H9 (cell line): ENCODE data around the gene CELF4. TPM values are rescaled to one million over a fixed set of nuclear protein-coding genes. Genes with fewer than 3 reads are reported as not detected.

ENCODE experiments used
- DNase-seq: peaks from one replicate; pipeline ENCODE4 v3.0.0-alpha.2; 2017
- H2AFZ ChIP-seq: one replicate; pipeline ENCODE4 v1.6.1; 2013; ENCODE audit warnings: mild to moderate bottlenecking, low read length, control low read depth, moderate library complexity
- H2AK5ac ChIP-seq: 2 replicates; pipeline ENCODE4 v1.6.1; 2013; ENCODE audit warnings: low read length, control low read depth, mixed read lengths; ENCODE audit not compliant: insufficient read length
- H2BK120ac ChIP-seq: one replicate; pipeline ENCODE4 v1.6.1; 2013; ENCODE audit warnings: low read depth, mild to moderate bottlenecking, low read length, control low read depth, inconsistent platforms; ENCODE audit not compliant: poor library complexity, severe bottlenecking
- H2BK12ac ChIP-seq: 2 replicates; pipeline ENCODE4 v1.6.1; 2013; ENCODE audit warnings: low read length, control low read depth, mixed read lengths, low read depth; ENCODE audit not compliant: insufficient read length
- H2BK15ac ChIP-seq: 2 replicates; pipeline ENCODE4 v1.6.1; 2013; ENCODE audit warnings: low read depth, low read length, control low read depth
- H2BK20ac ChIP-seq: one replicate; pipeline ENCODE4 v1.6.1; 2013; ENCODE audit warnings: low read depth, mild to moderate bottlenecking, low read length, control low read depth, inconsistent platforms; ENCODE audit not compliant: poor library complexity, severe bottlenecking
- H2BK5ac ChIP-seq: 2 replicates; pipeline ENCODE4 v1.6.1; 2013; ENCODE audit warnings: low read length, control low read depth, mixed read lengths; ENCODE audit not compliant: insufficient read length
- H3K14ac ChIP-seq: 2 replicates; pipeline ENCODE4 v1.6.1; 2013; ENCODE audit warnings: low read length, control low read depth; ENCODE audit not compliant: insufficient read depth
- H3K18ac ChIP-seq: 2 replicates; pipeline ENCODE4 v1.6.1; 2013; ENCODE audit warnings: low read depth, mild to moderate bottlenecking, mixed read lengths, low read length, control low read depth; ENCODE audit not compliant: insufficient read length
- H3K23ac ChIP-seq: 2 replicates; pipeline ENCODE4 v1.6.1; 2013; ENCODE audit warnings: low read length, control low read depth, mixed read lengths, low read depth; ENCODE audit not compliant: insufficient read length
- H3K23me2 ChIP-seq: 2 replicates; pipeline ENCODE4 v1.6.1; 2013; ENCODE audit warnings: low read depth, mild to moderate bottlenecking, mixed read lengths, low read length, control low read depth; ENCODE audit not compliant: insufficient read length, poor library complexity, severe bottlenecking
- H3K27ac ChIP-seq: 2 replicates; pipeline ENCODE4 v1.5.1; 2013; ENCODE audit warnings: low read length, control low read depth, mixed read lengths, low read depth; ENCODE audit not compliant: insufficient read length
- H3K27me3 ChIP-seq: 2 replicates; pipeline ENCODE4 v1.6.1; 2013; ENCODE audit warnings: low read length, control low read depth, inconsistent platforms; ENCODE audit not compliant: insufficient read depth
- H3K4ac ChIP-seq: 2 replicates; pipeline ENCODE4 v1.6.1; 2013; ENCODE audit warnings: low read depth, mild to moderate bottlenecking, control low read depth, inconsistent platforms, low read length, moderate library complexity
- H3K4me1 ChIP-seq: 2 replicates; pipeline ENCODE4 v1.6.1; 2013; ENCODE audit warnings: low read length, control low read depth, inconsistent platforms; ENCODE audit not compliant: insufficient read depth
- H3K4me2 ChIP-seq: 2 replicates; pipeline ENCODE4 v1.6.1; 2013; ENCODE audit warnings: low read length, control low read depth, mixed read lengths; ENCODE audit not compliant: insufficient read length, insufficient read depth
- H3K56ac ChIP-seq: 2 replicates; pipeline ENCODE4 v1.6.1; 2013; ENCODE audit warnings: low read depth, mild to moderate bottlenecking, mixed read lengths, low read length, control low read depth; ENCODE audit not compliant: insufficient read length
- H3K79me1 ChIP-seq: 2 replicates; pipeline ENCODE4 v1.6.1; 2013; ENCODE audit warnings: low read depth, mild to moderate bottlenecking, moderate library complexity, low read length, control low read depth, inconsistent platforms; ENCODE audit not compliant: insufficient read depth, poor library complexity, severe bottlenecking
- H3K79me2 ChIP-seq: 2 replicates; pipeline ENCODE4 v1.6.1; 2013; ENCODE audit warnings: low read length, control low read depth, inconsistent platforms; ENCODE audit not compliant: insufficient read depth
- H3K9ac ChIP-seq: 2 replicates; pipeline ENCODE4 v1.6.1; 2013; ENCODE audit warnings: low read length, control low read depth, mixed read lengths; ENCODE audit not compliant: insufficient read length; ENCODE audit errors: extremely low read depth
- H3K9me3 ChIP-seq: one replicate; pipeline ENCODE4 v1.6.1; 2013; ENCODE audit warnings: low read depth, low read length, inconsistent platforms; ENCODE audit not compliant: control insufficient read depth
- H3T11ph ChIP-seq: one replicate; pipeline ENCODE4 v1.6.1; 2013; ENCODE audit warnings: mild to moderate bottlenecking, low read length, control low read depth, inconsistent platforms
- H4K20me1 ChIP-seq: one replicate; pipeline ENCODE4 v1.6.1; 2013; ENCODE audit not compliant: control insufficient read depth, insufficient read length, insufficient read depth
- H4K5ac ChIP-seq: 2 replicates; pipeline ENCODE4 v1.6.1; 2013; ENCODE audit warnings: low read depth, mild to moderate bottlenecking, mixed read lengths, low read length, control low read depth; ENCODE audit not compliant: insufficient read length
- H4K8ac ChIP-seq: replicated peaks from 2 replicates; pipeline ENCODE4 v1.6.1; 2013; ENCODE audit warnings: low read length, control low read depth, mixed read lengths, low read depth; ENCODE audit not compliant: insufficient read length
- H4K91ac ChIP-seq: 2 replicates; pipeline ENCODE4 v1.6.1; 2013; ENCODE audit warnings: low read depth, mild to moderate bottlenecking, moderate library complexity, mixed read lengths, low read length, control low read depth; ENCODE audit not compliant: insufficient read length
- H3K27ac Mint-ChIP-seq, 3 experiments: 2 replicates in 2 of 3; 3 replicates in 1 of 3; pipeline ENCODE4 v1.8.0; 2020 to 2021; ENCODE audit warnings: mixed read lengths in 3 of 3, mild to moderate bottlenecking in 1 of 3, moderate library complexity in 1 of 3
- H3K27me3 Mint-ChIP-seq: 2 replicates; pipeline ENCODE4 v1.8.0; 2021; ENCODE audit warnings: low read depth, mild to moderate bottlenecking, moderate library complexity, mixed read lengths
- H3K36me3 Mint-ChIP-seq, 3 experiments: 2 replicates in 2 of 3; 3 replicates in 1 of 3; pipeline ENCODE4 v1.8.0; 2020 to 2021; ENCODE audit warnings: low read depth in 3 of 3, mixed read lengths in 3 of 3; ENCODE audit not compliant: insufficient read depth in 1 of 3
- H3K4me1 Mint-ChIP-seq, 2 experiments: 2 replicates each; pipeline ENCODE4 v1.8.0; 2020; ENCODE audit warnings: mixed read lengths in 2 of 2
- H3K4me3 Mint-ChIP-seq, 2 experiments: 2 replicates in 1 of 2; 3 replicates in 1 of 2; pipeline ENCODE4 v1.8.0; 2020 to 2021; ENCODE audit warnings: mild to moderate bottlenecking in 2 of 2, mixed read lengths in 2 of 2, moderate library complexity in 1 of 2
- H3K9me3 Mint-ChIP-seq, 2 experiments: 2 replicates in 1 of 2; 3 replicates in 1 of 2; pipeline ENCODE4 v1.8.0; 2020; ENCODE audit warnings: mild to moderate bottlenecking in 2 of 2, mixed read lengths in 2 of 2, moderate library complexity in 1 of 2
- WGBS: extraction: QIAGEN DNeasy Blood & Tissue Kit; methylation state at CpG from one replicate; pipeline ENCODE4 v1.1.7; 2013; ENCODE audit warnings: missing lambda C conversion rate, low lambda C conversion rate, mixed read lengths; ENCODE audit not compliant: insufficient read length; ENCODE audit errors: extremely low coverage; 5-methylcytosine and 5-hydroxymethylcytosine counted together
- total RNA-seq: library from RNA; stranded (reverse); gene quantifications from 2 replicates; pipeline ENCODE4 v1.2.1, GENCODE V29; 2021
- TF ChIP-seq, protein P1 (sequence below): fragments of 200-600 bp; sonication (generic); conservative IDR thresholded peaks from 3 replicates; pipeline ENCODE4 v1.8.0; 2021; ENCODE audit warnings: antibody characterized with exemption, mild to moderate bottlenecking

The CELF4 gene
- total RNA-seq, 1 experiment from 2014 or later = 1.1 TPM

GRCh38 chr18:37270666-37271052 is 294.9 kb downstream of the CELF4 start:
- no peak overlapping the region for H3K9ac ChIP-seq
- H4K8ac ChIP-seq = no peak overlapping the region
- H4K20me1 ChIP-seq = no peaks in the 10 kb centered on the region
- DNase-seq = no peak
- no peaks in the 10 kb centered on the region for H3K36me3 Mint-ChIP-seq
- H3K4me2 ChIP-seq = no peak overlapping the region
- TF ChIP-seq, protein P1, sequence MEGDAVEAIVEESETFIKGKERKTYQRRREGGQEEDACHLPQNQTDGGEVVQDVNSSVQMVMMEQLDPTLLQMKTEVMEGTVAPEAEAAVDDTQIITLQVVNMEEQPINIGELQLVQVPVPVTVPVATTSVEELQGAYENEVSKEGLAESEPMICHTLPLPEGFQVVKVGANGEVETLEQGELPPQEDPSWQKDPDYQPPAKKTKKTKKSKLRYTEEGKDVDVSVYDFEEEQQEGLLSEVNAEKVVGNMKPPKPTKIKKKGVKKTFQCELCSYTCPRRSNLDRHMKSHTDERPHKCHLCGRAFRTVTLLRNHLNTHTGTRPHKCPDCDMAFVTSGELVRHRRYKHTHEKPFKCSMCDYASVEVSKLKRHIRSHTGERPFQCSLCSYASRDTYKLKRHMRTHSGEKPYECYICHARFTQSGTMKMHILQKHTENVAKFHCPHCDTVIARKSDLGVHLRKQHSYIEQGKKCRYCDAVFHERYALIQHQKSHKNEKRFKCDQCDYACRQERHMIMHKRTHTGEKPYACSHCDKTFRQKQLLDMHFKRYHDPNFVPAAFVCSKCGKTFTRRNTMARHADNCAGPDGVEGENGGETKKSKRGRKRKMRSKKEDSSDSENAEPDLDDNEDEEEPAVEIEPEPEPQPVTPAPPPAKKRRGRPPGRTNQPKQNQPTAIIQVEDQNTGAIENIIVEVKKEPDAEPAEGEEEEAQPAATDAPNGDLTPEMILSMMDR = no peak
- H2BK5ac ChIP-seq = no peak overlapping the region
- WGBS = no CpG with 5 or more reads among the region's 7 CpGs
- peaks cover 0 to 3% of the 10 kb centered on the region in 2 experiments; a peak in 1 of 5 replicates for H3K9me3 Mint-ChIP-seq
- no peaks in the 10 kb centered on the region for H3K79me1 ChIP-seq
- H4K91ac ChIP-seq = no peak overlapping the region
- no peak overlapping the region for H2AK5ac ChIP-seq
- H3K79me2 ChIP-seq = no peaks in the 10 kb centered on the region
- no peak overlapping the region for H3K14ac ChIP-seq
- no peak overlapping the region for H3K27ac Mint-ChIP-seq
- no peaks in the 10 kb centered on the region for H3K23me2 ChIP-seq
- no peaks in the 10 kb centered on the region for H3K27me3 ChIP-seq
- H2BK15ac ChIP-seq = no peak overlapping the region
- H3K23ac ChIP-seq = no peak overlapping the region
- peaks cover 2% of the 10 kb centered on the region in 2 experiments; a peak in 3 of 4 replicates for H3K4me1 Mint-ChIP-seq
- no peak overlapping the region for H3K27ac ChIP-seq
- no peak overlapping the region for H2AFZ ChIP-seq
- no peak overlapping the region for H3K4me3 Mint-ChIP-seq
- peaks cover 37% of the 10 kb centered on the region for H3K27me3 Mint-ChIP-seq
- no peaks in the 10 kb centered on the region for H3K4me1 ChIP-seq
- H3K4ac ChIP-seq = no peak overlapping the region
- no peak overlapping the region for H2BK120ac ChIP-seq
- H3K18ac ChIP-seq = no peak overlapping the region
- H3K9me3 ChIP-seq = no peaks in the 10 kb centered on the region
- no peak overlapping the region for H3K56ac ChIP-seq
- H3T11ph ChIP-seq = no peak overlapping the region
- no peak overlapping the region for H2BK12ac ChIP-seq
- no peak overlapping the region for H4K5ac ChIP-seq
- H2BK20ac ChIP-seq = no peak overlapping the region
